ENCODE data around the gene EPHB1. TPM values are rescaled to one million over a fixed set of nuclear protein-coding genes. Genes with fewer than 3 reads are reported as not detected.

Gene EPHB1
- total and polyA plus RNA-seq, 2 of the 13 experiments (the other 11 are each of a cell fraction or from before 2014, with no cell fraction given): 0.07 to 0.21 TPM

- no peaks in the 10 kb centered on the region for H3K9me3 ChIP-seq (ENCODE audit: low read length)
- CTCF ChIA-PET (ENCODE audit: low intra/inter-chr PET ratio, low total read pairs): no interaction called here
- ATAC-seq (no peak), FAIRE-seq (no peak), DNase-seq (ENCODE audit: low spot score) (no peak)
- H3K4me3 ChIP-seq (replicated peaks in 1 of 3; ENCODE audit: insufficient read depth in 1 of 3, low read depth in 2 of 3, low read length in 3 of 3): no peak overlapping the region
- H3K27ac ChIP-seq (ENCODE audit: extremely low read length, insufficient read depth, low read length): no peak overlapping the region
- H3K79me2 ChIP-seq (ENCODE audit: insufficient read depth, low read length): no peaks in the 10 kb centered on the region
- intact Hi-C loops (cut with micrococcal nuclease; ENCODE audit: unreplicated experiment) (no loop called here), in situ Hi-C loops (cut with HindIII; ENCODE audit: extremely low pct_ligation_motif_present, low pct_unique_long_range_greater_than_20kb) (no loop called here)
- H3K4me1 ChIP-seq (ENCODE audit: insufficient read depth, low read length): no peaks in the 10 kb centered on the region
- H3K4me2 ChIP-seq (ENCODE audit: low read depth, low read length): no peak overlapping the region
- POLR2A ChIA-PET: no interaction called here
- no peaks in the 10 kb centered on the region; a peak in 3 of 5 replicates for H3K27me3 ChIP-seq (ENCODE audit: control insufficient read depth in 1 of 2, insufficient read depth in 2 of 2, low read length in 2 of 2)
- H3K36me3 ChIP-seq (replicated peaks in 1 of 2; ENCODE audit: control insufficient read depth in 1 of 2, insufficient read depth in 2 of 2, low read length in 2 of 2): no peaks in the 10 kb centered on the region
- no peaks in the 10 kb centered on the region for H4K20me1 ChIP-seq (ENCODE audit: insufficient read depth, low read length)
- BruUV-seq (replicated peaks): no TSS peak
- WGBS (ENCODE audit: low lambda C conversion rate): 3% methylated on average over 4 of the region's 4 CpGs
- no peak overlapping the region for H3K9ac ChIP-seq (ENCODE audit: insufficient read depth, low read depth, low read length)
- no peak overlapping the region for H2AFZ ChIP-seq (ENCODE audit: low read length)
- TF ChIP-seq ZNF253 (CRISPR knock-in tag; IDR thresholded peaks at IDR 0.05; ENCODE audit: borderline replicate concordance): no peak
- no peak for TF ChIP-seq TAF15 (IDR thresholded peaks at IDR 0.05; ENCODE audit: low read depth, low read length, poor library complexity, severe bottlenecking)
- TF ChIP-seq ZNF691 (CRISPR knock-in tag; IDR thresholded peaks at IDR 0.05; ENCODE audit: borderline replicate concordance, low read depth): no peak
- TF ChIP-seq RERE (CRISPR knock-in tag; IDR thresholded peaks at IDR 0.05; ENCODE audit: low read depth): no peak
- no peak for TF ChIP-seq SNAPC5 (CRISPR knock-in tag; IDR thresholded peaks at IDR 0.05; ENCODE audit: borderline replicate concordance)
- TF ChIP-seq DNMT1 (CRISPR knock-in tag; IDR thresholded peaks at IDR 0.05): no peak
- TF ChIP-seq TEF (CRISPR knock-in tag; IDR thresholded peaks at IDR 0.05): no peak
- no peak for TF ChIP-seq ZNF7 (CRISPR knock-in tag; IDR thresholded peaks at IDR 0.05)
- TF ChIP-seq SIX4 (CRISPR knock-in tag; IDR thresholded peaks at IDR 0.05): no peak
- TF ChIP-seq ZBTB7A (CRISPR knock-in tag; IDR thresholded peaks at IDR 0.05): no peak
- TF ChIP-seq ZNF761 (CRISPR knock-in tag; conservative IDR thresholded peaks at IDR 0.05): no peak
- no peak for TF ChIP-seq CENPT (CRISPR knock-in tag; IDR thresholded peaks at IDR 0.05; ENCODE audit: low read depth)
- no peak for TF ChIP-seq LRRFIP1 (CRISPR knock-in tag; conservative IDR thresholded peaks at IDR 0.05)
Observed at GRCh38 chr3:134852893-134853351, 57.9 kb downstream of the EPHB1 start.
